22Rv1 (cell line): ENCODE measurements around the gene KCNJ9.
A peak's percentile ranks its signal among the peaks of the same experiment; 100 is the strongest.

ENCODE experiments used
- H3K27ac ChIP-seq: fragments of 450-650 bp; 2 replicates; pipeline ENCODE4 v1.5.1; 2017
- CTCF ChIP-seq: fragments of 450-650 bp; IDR thresholded peaks from 2 replicates; pipeline ENCODE4 v1.5.1; 2017; ENCODE audit warnings: mild to moderate bottlenecking
- ZFX ChIP-seq: fragments of 450-650 bp; IDR thresholded peaks from 2 replicates; pipeline ENCODE4 v1.6.1; 2017; ENCODE audit warnings: antibody characterized with exemption, borderline replicate concordance

The KCNJ9 gene

GRCh38 chr1:160075836-160076235 lies 5.5 kb upstream of the KCNJ9 start:
- TF ChIP-seq ZFX: no peak
- no peak for TF ChIP-seq CTCF

GRCh38 chr1:160076295-160076694 lies 5.0 kb upstream of the KCNJ9 start:
- TF ChIP-seq CTCF (no peak), ZFX (no peak)

More at GRCh38 chr1:160075836-160076235, 5.5 kb upstream of the KCNJ9 start:
- H3K27ac ChIP-seq: no peak overlapping the region

GRCh38 chr1:160077486-160077885 lies 3.9 kb upstream of the KCNJ9 start:
- H3K27ac ChIP-seq: no peak overlapping the region
- no peak for TF ChIP-seq ZFX
- TF ChIP-seq CTCF: no peak

More at GRCh38 chr1:160076295-160076694, 5.0 kb upstream of the KCNJ9 start:
- no peak overlapping the region for H3K27ac ChIP-seq

- no peak for TF ChIP-seq ZFX
- peak; percentile 99 for TF ChIP-seq CTCF
- no peak overlapping the region for H3K27ac ChIP-seq
These were observed 2.7 kb upstream of the KCNJ9 start for GRCh38 chr1:160078512-160079195.

GRCh38 chr1:160079448-160079847 lies 1.9 kb upstream of the KCNJ9 start:
- H3K27ac ChIP-seq: no peak overlapping the region
- TF ChIP-seq CTCF: no peak
- TF ChIP-seq ZFX: no peak

- no peak overlapping the region for H3K27ac ChIP-seq
- TF ChIP-seq ZFX: no peak
- TF ChIP-seq CTCF: no peak
These were observed 797 bp upstream of the KCNJ9 start for GRCh38 chr1:160080381-160081100.

GRCh38 chr1:160082487-160082886 lies 1.1 kb downstream of the KCNJ9 start:
- H3K27ac ChIP-seq: no peak overlapping the region
- TF ChIP-seq ZFX: no peak
- no peak for TF ChIP-seq CTCF
